Neural crest cell (in vitro differentiated cells): Measurements from ENCODE around the gene KIF14. TPM values are rescaled to one million over a fixed set of nuclear protein-coding genes. Genes with fewer than 3 reads are reported as not detected.
"Not testable (repeated sequence)": the region's sequence is repeated elsewhere in the genome, so short reads cannot be mapped to it uniquely, and the experiment has no call there.

Source experiments
- DNase-seq: peaks from one replicate; pipeline ENCODE4 v3.0.0; 2021; ENCODE audit warnings: low read depth, mixed read lengths, low spot score
- H3K27ac Mint-ChIP-seq: one replicate; pipeline ENCODE4 v1.8.0; 2021; ENCODE audit warnings: mild to moderate bottlenecking, mixed read lengths; ENCODE audit not compliant: unreplicated experiment
- H3K27me3 Mint-ChIP-seq: 2 replicates; pipeline ENCODE4 v1.8.0; 2021; ENCODE audit warnings: low read depth, mild to moderate bottlenecking, mixed read lengths
- H3K36me3 Mint-ChIP-seq: 2 replicates; pipeline ENCODE4 v1.8.0; 2021; ENCODE audit warnings: low read depth, mild to moderate bottlenecking, mixed read lengths
- H3K4me1 Mint-ChIP-seq: 2 replicates; pipeline ENCODE4 v1.8.0; 2021; ENCODE audit warnings: mixed read lengths
- H3K4me3 Mint-ChIP-seq: one replicate; pipeline ENCODE4 v1.8.0; 2021; ENCODE audit warnings: mild to moderate bottlenecking, mixed read lengths
- H3K9me3 Mint-ChIP-seq: 2 replicates; pipeline ENCODE4 v1.8.0; 2021; ENCODE audit warnings: mixed read lengths
- CTCF ChIP-seq: fragments of 200-600 bp; sonication (generic); conservative IDR thresholded peaks from 2 replicates; pipeline ENCODE4 v1.5.0; 2021; ENCODE audit warnings: antibody characterized with exemption, mild to moderate bottlenecking
- total RNA-seq: library from RNA; stranded (reverse); gene quantifications from 2 replicates; pipeline ENCODE4 v1.2.1, GENCODE V29; 2021

KIF14 gene
- total RNA-seq, 1 donor from 2014 or later, result 22.0 TPM

- no peak overlapping the region for H3K4me3 Mint-ChIP-seq
- no peak for DNase-seq
- peaks cover 13% of the 10 kb centered on the region for H3K36me3 Mint-ChIP-seq
- no peak for TF ChIP-seq CTCF
- H3K9me3 Mint-ChIP-seq, result no peaks in the 10 kb centered on the region
- peak overlapping the region; percentile 28 for H3K27ac Mint-ChIP-seq
- H3K27me3 Mint-ChIP-seq, result no peaks in the 10 kb centered on the region
- H3K4me1 Mint-ChIP-seq, result no peaks in the 10 kb centered on the region
Observed at GRCh38 chr1:200588698-200589097, 31.9 kb downstream of the KIF14 start.

- Mint-ChIP-seq H3K9me3 (no peaks in the 10 kb centered on the region), H3K27me3 (no peaks in the 10 kb centered on the region), H3K4me1 (no peaks in the 10 kb centered on the region), H3K27ac (peak overlapping the region; percentile 35), H3K4me3 (no peak overlapping the region), H3K36me3 (no peaks in the 10 kb centered on the region)
- no peak for TF ChIP-seq CTCF
- no peak for DNase-seq
Observed at GRCh38 chr1:200564319-200564718, 56.2 kb downstream of the KIF14 start.

- Mint-ChIP-seq H3K27ac (no peak overlapping the region), H3K9me3 (no peaks in the 10 kb centered on the region), H3K4me3 (no peak overlapping the region), H3K36me3 (no peaks in the 10 kb centered on the region), H3K4me1 (no peaks in the 10 kb centered on the region), H3K27me3 (no peaks in the 10 kb centered on the region)
- DNase-seq, result no peak
- no peak for TF ChIP-seq CTCF
Observed at GRCh38 chr1:200561856-200562214, 58.7 kb downstream of the KIF14 start.

GRCh38 chr1:200558866-200559459 lies 61.6 kb downstream of the KIF14 start:
- H3K9me3 Mint-ChIP-seq, result no peaks in the 10 kb centered on the region
- H3K27ac Mint-ChIP-seq, result no peak overlapping the region
- no peaks in the 10 kb centered on the region for H3K36me3 Mint-ChIP-seq
- no peaks in the 10 kb centered on the region for H3K27me3 Mint-ChIP-seq
- no peak overlapping the region for H3K4me3 Mint-ChIP-seq
- TF ChIP-seq CTCF, result peak; percentile 78
- DNase-seq, result no peak
- no peaks in the 10 kb centered on the region for H3K4me1 Mint-ChIP-seq

- no peak for DNase-seq
- Mint-ChIP-seq H3K27ac (no peak overlapping the region), H3K9me3 (no peaks in the 10 kb centered on the region), H3K4me3 (no peak overlapping the region), H3K27me3 (no peaks in the 10 kb centered on the region), H3K36me3 (peaks cover 4% of the 10 kb centered on the region), H3K4me1 (no peaks in the 10 kb centered on the region)
- peak; percentile 26 for TF ChIP-seq CTCF
Observed at GRCh38 chr1:200556002-200556401, 64.5 kb downstream of the KIF14 start.

GRCh38 chr1:200552737-200553136 lies 67.8 kb downstream of the KIF14 start:
- not testable (repeated sequence) for H3K27me3 Mint-ChIP-seq, H3K36me3 Mint-ChIP-seq, H3K4me1 Mint-ChIP-seq

More at GRCh38 chr1:200552737-200553136, 67.8 kb downstream of the KIF14 start:
- H3K4me3 Mint-ChIP-seq, DNase-seq, H3K27ac Mint-ChIP-seq, H3K9me3 Mint-ChIP-seq: not testable (repeated sequence)
